HPDE6-E6E7 (cell line): ENCODE data around the gene RPL35.
A peak's percentile ranks its signal among the peaks of the same experiment; 100 is the strongest.

Experiments
- DNase-seq: peaks from one replicate; pipeline ENCODE4 v3.0.0; 2011; ENCODE audit warnings: missing footprints; ENCODE audit errors: extremely low spot score

RPL35 gene

GRCh38 chr9:124861342-124862229 is at the start of gene RPL35, which contains the start of gene ARPC5L:
TSS of gene RPL35 (minus strand) at chr9:124861957. CDS start at chr9:124861912, 45 bp downstream.
TSS of gene ARPC5L (plus strand) at chr9:124862130. CDS start at chr9:124869291, 7,161 bp downstream.
- peak; percentile 92 for DNase-seq

- no peak for DNase-seq
Observed at GRCh38 chr9:124908098-124908497, 46.3 kb upstream of the RPL35 start.

GRCh38 chr9:124906966-124907365 is 45.2 kb upstream of the RPL35 start:
- no peak for DNase-seq

GRCh38 chr9:124899845-124900244 is 38.1 kb upstream of the RPL35 start:
- peak; percentile 46 for DNase-seq

- no peak for DNase-seq
Observed at GRCh38 chr9:124897570-124898460, 36.1 kb upstream of the RPL35 start.

GRCh38 chr9:124894741-124895170 is 33.0 kb upstream of the RPL35 start:
- DNase-seq, result no peak

- no peak for DNase-seq
Observed at GRCh38 chr9:124894035-124894740, 32.4 kb upstream of the RPL35 start.

- DNase-seq, result no peak
Observed at GRCh38 chr9:124890179-124890578, 28.4 kb upstream of the RPL35 start.

- DNase-seq, result no peak
Observed at GRCh38 chr9:124889006-124889405, 27.2 kb upstream of the RPL35 start.

GRCh38 chr9:124887832-124888231 is 26.1 kb upstream of the RPL35 start:
- no peak for DNase-seq

- no peak for DNase-seq
Observed at GRCh38 chr9:124886866-124887492, 25.2 kb upstream of the RPL35 start.

GRCh38 chr9:124886461-124886860 is 24.7 kb upstream of the RPL35 start:
- no peak for DNase-seq

- DNase-seq, result no peak
Observed at GRCh38 chr9:124885551-124885950, 23.8 kb upstream of the RPL35 start.

- no peak for DNase-seq
Observed at GRCh38 chr9:124884376-124884775, 22.6 kb upstream of the RPL35 start.

GRCh38 chr9:124882231-124882630 is 20.5 kb upstream of the RPL35 start:
- no peak for DNase-seq

GRCh38 chr9:124881138-124881743 is 19.5 kb upstream of the RPL35 start:
- DNase-seq, result no peak

- DNase-seq, result no peak
Observed at GRCh38 chr9:124880501-124880900, 18.7 kb upstream of the RPL35 start.

GRCh38 chr9:124879226-124879625 is 17.5 kb upstream of the RPL35 start:
- no peak for DNase-seq

GRCh38 chr9:124878518-124878917 is 16.8 kb upstream of the RPL35 start:
- no peak for DNase-seq

- no peak for DNase-seq
Observed at GRCh38 chr9:124878021-124878420, 16.3 kb upstream of the RPL35 start.
